GM18511 (cell line): ENCODE results near the gene CAP1.
A peak's percentile ranks its signal among the peaks of the same experiment; 100 is the strongest.
"Not testable (repeated sequence)": the region's sequence is repeated elsewhere in the genome, so short reads cannot be mapped to it uniquely, and the experiment has no call there.

Experiments used
- ATAC-seq: cut with Tn5 transposase; IDR thresholded peaks from one replicate; pipeline ENCODE4 v1.9.1; 2021; ENCODE audit warnings: mild to moderate bottlenecking, moderate library complexity; ENCODE audit not compliant: unreplicated experiment

The CAP1 gene, protein sequence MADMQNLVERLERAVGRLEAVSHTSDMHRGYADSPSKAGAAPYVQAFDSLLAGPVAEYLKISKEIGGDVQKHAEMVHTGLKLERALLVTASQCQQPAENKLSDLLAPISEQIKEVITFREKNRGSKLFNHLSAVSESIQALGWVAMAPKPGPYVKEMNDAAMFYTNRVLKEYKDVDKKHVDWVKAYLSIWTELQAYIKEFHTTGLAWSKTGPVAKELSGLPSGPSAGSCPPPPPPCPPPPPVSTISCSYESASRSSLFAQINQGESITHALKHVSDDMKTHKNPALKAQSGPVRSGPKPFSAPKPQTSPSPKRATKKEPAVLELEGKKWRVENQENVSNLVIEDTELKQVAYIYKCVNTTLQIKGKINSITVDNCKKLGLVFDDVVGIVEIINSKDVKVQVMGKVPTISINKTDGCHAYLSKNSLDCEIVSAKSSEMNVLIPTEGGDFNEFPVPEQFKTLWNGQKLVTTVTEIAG

GRCh38 chr1:40040511-40041465 lies at the start of gene CAP1:
CAP1 (plus strand) TSS chr1:40040729; CDS start chr1:40059347, 18,618 bp downstream.
- ATAC-seq = peak; percentile 81

DNA sequence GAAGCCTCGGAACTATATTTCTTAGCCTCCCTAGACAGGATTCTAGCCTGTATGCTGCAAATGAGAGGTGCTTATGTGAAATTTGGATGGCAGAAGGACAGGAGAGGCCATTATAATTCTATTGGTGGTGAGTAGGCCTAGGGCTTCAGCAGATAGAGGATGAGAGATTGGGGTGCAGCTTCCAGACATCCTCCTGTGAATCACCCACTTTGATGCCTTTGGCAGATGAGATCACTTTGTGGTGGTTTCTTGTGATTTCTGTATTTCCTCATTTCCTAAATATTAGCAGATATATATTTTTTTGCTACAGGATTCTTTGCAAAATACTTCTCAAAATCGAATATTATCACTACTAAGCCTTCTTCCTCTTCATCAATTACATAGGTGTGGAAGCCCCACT lies 48.3 kb upstream of the CAP1 start:
- no peak for ATAC-seq

- no peak for ATAC-seq
These were observed 47.6 kb upstream of the CAP1 start for GRCh38 chr1:39992888-39993287.

DNA sequence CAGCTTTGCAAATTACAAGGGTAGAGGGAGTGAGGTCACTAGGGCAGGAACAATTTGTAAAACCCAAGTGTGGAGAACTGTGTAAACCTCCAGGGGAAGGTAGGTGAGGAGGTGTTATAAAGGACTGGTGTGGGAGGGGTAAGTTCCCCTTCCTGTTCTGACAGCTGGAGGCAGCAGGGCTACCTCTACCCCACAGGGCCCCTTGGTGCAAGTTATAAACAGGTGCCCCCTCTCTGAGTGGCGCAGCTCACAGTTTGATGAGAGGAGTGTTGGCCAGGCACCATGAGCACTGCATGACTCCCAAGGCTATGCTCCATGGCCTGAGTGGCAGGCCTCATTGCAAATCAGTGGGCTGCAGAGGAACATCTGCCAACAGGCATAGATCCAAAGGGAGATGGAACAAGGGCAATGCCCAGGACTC lies 44.5 kb upstream of the CAP1 start:
- peak; percentile 87 for ATAC-seq

GRCh38 chr1:39996396-39997004 lies 44.0 kb upstream of the CAP1 start:
- no peak for ATAC-seq

- no peak for ATAC-seq
These were observed 39.1 kb upstream of the CAP1 start for GRCh38 chr1:40001456-40001855.

DNA sequence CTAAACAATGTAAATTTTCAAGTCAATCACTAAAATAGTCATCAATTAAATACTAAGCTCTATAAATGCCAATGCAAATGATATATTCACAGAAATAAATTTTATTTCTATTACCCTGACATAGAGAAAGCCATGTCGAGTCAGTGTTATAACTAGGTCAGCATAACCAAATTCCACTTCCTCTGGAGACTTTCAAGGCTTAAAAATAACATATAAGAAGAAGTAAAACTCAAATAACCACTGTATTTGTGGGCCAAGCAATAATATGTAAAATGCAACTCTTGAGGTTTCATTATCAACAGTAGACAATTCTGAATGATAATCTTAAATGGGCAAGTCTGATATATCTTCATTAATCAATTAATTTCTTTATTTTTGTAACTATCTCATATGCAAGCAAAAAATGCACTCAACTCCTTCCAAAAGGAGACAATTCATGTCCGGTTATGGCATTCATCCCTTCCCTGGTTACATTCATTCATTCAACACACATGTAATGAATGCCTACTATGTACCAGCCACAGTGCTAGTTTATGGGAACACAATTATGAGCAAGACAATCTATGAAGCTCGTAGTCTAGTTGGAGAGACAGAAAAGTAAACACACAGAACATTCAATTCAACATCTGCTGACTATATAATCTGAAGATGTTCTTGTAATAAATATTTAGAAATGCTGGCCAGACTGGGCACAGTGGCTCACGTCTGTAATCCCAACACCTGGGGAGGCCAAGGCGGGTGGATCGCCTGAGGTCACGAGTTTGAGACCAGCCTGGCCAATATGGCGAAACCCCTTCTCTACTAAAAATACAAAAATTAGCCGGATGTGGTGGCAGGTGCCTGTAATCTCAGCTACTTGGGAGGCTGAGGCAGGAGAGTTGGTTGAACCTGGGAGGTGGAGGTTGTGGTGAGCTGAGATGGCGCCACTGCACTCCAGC lies 37.1 kb upstream of the CAP1 start:
- peak; percentile 73 for ATAC-seq

GRCh38 chr1:40004857-40005256 lies 35.7 kb upstream of the CAP1 start:
- no peak for ATAC-seq

- ATAC-seq = not testable (repeated sequence)
These were observed 33.0 kb upstream of the CAP1 start for GRCh38 chr1:40007481-40008034.

DNA sequence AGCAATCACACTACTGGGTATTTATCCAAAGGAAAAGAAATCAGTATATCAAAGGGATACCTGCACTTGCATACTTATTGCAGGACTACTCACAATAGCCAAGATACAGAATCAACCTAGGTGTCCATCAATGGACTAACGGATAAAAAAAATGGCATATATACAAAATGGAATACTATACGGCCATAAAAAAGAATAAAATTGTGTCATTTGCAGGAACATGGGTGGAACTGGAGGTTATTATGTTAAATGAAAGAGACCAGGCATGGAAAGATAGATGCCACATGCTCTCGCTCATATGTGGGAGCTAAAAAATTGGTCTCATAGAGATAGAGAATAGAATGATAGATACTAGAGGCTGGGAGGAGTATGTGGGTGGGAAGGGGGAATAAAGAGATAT lies 29.3 kb upstream of the CAP1 start:
- no peak for ATAC-seq

DNA sequence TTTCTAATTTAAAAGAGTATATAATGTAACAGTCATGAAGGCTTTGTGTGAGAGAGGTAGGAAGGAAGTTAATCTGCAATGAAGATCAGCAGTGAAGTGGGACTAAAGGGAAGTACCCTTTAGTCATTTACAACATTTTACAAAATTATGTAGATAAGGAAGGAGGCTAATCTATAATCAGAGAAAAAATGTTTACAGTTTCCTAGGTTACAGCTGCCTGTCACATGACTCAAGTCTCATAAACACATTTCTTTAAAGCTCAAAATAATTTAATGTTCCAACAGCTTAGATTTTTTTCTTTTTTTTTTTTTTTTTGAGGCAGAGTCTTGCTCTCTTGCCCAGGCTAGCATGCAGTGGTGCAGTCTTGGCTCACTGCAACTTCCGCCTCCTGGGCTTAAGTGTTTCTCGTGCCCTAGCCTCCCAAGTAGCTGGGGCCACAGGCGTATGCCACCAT lies 26.2 kb upstream of the CAP1 start:
- no peak for ATAC-seq

- ATAC-seq = no peak
These were observed 25.5 kb upstream of the CAP1 start for GRCh38 chr1:40014812-40015594.

GRCh38 chr1:40017951-40018575 lies 22.5 kb upstream of the CAP1 start:
- ATAC-seq = no peak

DNA sequence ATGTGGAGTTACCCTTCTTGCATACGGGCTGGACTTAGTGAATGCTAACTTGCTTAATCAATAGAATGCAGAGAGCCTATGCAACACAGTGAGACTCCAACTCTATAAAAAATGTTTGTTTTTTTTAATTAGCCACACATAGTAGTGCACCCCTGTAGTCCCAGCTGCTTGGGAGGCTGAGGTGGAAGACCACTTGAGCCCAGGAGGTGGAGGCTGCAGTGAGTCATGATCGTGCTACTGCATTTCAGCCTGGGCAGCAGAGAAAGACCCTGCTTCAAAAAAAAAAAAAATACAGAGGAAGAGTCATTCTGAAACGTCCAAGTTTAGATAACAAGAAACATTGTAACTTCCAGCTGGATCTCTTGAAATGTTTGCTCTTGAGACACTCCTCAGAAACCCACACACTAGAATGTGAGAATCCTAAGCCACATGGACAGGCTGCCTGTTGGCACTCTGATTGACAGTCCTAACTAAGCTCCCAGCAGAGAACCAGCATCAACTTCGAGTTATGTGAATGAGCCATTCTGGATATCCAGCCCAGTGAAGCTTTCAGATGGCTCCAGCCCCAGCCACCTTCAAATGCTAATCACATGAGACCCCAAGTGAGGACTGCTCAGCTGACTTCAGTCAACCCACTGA lies 20.0 kb upstream of the CAP1 start:
- no peak for ATAC-seq

DNA sequence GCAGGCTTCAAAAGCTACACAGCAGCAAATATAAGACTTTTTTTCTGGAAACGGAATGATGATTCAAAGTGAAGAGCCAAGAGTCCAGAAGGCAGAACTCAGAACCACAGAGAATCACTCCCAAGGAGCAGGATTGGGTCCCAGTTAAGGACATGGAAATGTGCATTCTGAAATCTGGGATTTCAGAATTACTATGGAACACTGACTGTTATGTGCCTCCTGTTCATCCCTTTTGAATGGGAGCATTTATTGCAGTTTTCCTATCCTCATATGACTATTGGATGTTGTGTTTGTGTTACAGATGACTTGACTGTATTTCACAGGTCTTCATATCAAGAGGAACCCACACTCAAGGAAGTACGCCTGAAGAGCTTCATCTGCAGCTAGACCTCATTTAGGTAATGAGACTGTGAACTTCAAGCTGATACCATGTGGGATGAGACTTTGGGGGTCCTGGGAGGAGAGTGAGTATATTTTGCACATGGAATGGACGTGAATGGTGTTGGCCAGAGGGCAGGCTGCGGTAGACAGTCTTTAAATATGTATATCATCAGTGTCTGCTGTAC lies 17.1 kb upstream of the CAP1 start:
- ATAC-seq = no peak

DNA sequence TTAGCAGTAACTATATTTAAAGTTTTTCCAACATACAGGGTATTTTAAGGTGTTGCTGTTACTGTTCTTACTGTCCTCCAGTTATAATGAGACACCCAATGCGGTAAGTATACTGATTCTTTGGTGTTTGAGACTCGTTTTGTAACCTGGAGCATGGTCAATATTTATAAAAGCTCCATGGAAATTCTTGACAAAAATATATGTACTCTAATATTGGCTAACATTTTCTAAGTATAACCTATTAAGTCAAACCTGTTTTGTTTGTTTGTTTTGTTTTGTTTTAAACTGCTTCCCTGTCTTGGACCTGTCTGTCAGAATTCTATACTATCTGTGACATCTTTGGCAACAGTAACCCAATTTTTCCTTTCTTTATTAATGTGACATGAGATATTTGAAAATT lies 15.9 kb upstream of the CAP1 start:
- no peak for ATAC-seq

- ATAC-seq = no peak
These were observed 12.9 kb upstream of the CAP1 start for GRCh38 chr1:40027647-40028046.

DNA sequence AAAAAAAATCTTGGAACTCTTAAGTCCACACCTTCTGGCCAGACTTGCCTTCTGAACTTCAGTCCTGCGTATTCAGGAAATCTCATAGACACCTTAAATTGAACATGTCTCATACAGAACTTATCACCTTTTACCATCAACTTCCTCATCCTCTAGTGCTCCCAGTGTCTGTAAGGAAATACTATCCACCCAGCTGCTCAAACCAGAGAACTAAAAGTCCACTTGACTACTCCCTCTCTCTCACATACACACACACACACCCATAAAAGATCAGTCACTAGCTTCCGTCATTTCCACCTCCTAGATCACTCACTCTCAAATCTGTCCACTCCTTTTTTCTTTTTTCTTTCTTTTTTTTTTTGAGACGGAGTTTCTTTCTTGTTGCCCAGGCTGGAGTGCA lies 10.9 kb upstream of the CAP1 start:
- no peak for ATAC-seq
